GM12892 (cell line): ENCODE data around the gene S100A7A.

Experiments
- POLR2A ChIP-seq: IDR thresholded peaks from 2 replicates; pipeline ENCODE4 v1.6.1; 2011; ENCODE audit warnings: low read depth, low read length, control low read depth
- POLR2AphosphoS5 ChIP-seq: IDR thresholded peaks from 2 replicates; pipeline ENCODE4 v1.6.1; 2011; ENCODE audit warnings: low read depth, low read length, control low read depth

GRCh38 chr1:153402226-153402625 is 14.1 kb upstream of the S100A7A start:
- TF ChIP-seq POLR2A (no peak), POLR2AphosphoS5 (no peak)
